Measurements from ENCODE around the gene DHX8. TPM values are rescaled to one million over a fixed set of nuclear protein-coding genes. Genes with fewer than 3 reads are reported as not detected.

The DHX8 gene
- total and polyA plus RNA-seq, 2 donors (not counting 3 experiments of a cell fraction or from before 2014, with no cell fraction given): 34.9 to 65.6 TPM

- no peaks in the 10 kb centered on the region for H3K9me1 ChIP-seq (replicated peaks; ENCODE audit: control insufficient read depth, extremely low read depth, insufficient read depth, low read length)
- CTCF ChIA-PET: interaction anchor here (1.0 to 1.3 kb wide), 3 partner anchors 11 to 120 kb away, joined by 3 to 6 read pairs (median 4); no protein-coding TSS in a partner anchor
- dilution Hi-C loops (cut with MboI; ENCODE audit: extremely low pct_ligation_motif_present, low sequenced_read_pairs) (no loop called here), intact Hi-C loops (cut with micrococcal nuclease) (no loop called here)
- FAIRE-seq (no peak), DNase-seq (ENCODE audit: low read depth, low spot score) (no peak)
- no peaks in the 10 kb centered on the region for H4K20me1 ChIP-seq (replicated peaks; ENCODE audit: control insufficient read depth, extremely low read depth, insufficient read depth, low read length)
- no peak overlapping the region for H3K4me2 ChIP-seq (ENCODE audit: insufficient read depth, low read length)
- POLR2A ChIA-PET: no interaction called here
- peaks cover 0 to 5% of the 10 kb centered on the region in 2 experiments for H3K27me3 ChIP-seq (ENCODE audit: control insufficient read depth in 2 of 2, insufficient read depth in 2 of 2, low read length in 2 of 2)
- no peaks in the 10 kb centered on the region for H3K79me2 ChIP-seq (ENCODE audit: control insufficient read depth, insufficient read depth, low read length)
- no peaks in the 10 kb centered on the region for H3K9me3 ChIP-seq (replicated peaks; ENCODE audit: control insufficient read depth, insufficient read depth, low read length)
- no TSS peak for BruUV-seq (replicated peaks)
- no peaks in the 10 kb centered on the region for H3K4me1 ChIP-seq (ENCODE audit: control insufficient read depth, extremely low read depth, insufficient read depth, low read length)
- no peaks in the 10 kb centered on the region for H3K36me3 ChIP-seq (ENCODE audit: control insufficient read depth in 2 of 2, extremely low read depth in 1 of 2, insufficient read depth in 2 of 2, low read length in 2 of 2)
- no peak overlapping the region for H3K9ac ChIP-seq (replicated peaks; ENCODE audit: extremely low read depth, insufficient read depth, low read length)
- H3K4me3 ChIP-seq (replicated peaks in 1 of 3; ENCODE audit: insufficient read depth in 1 of 3, low read depth in 1 of 3, low read length in 3 of 3): no peak overlapping the region
- H3K27ac ChIP-seq (ENCODE audit: insufficient read depth, low read depth, low read length): no peak overlapping the region
- H2AFZ ChIP-seq (ENCODE audit: low read depth, low read length): peak overlapping the region; percentile 56
- TF ChIP-seq JUN (IDR thresholded peaks at IDR 0.05; ENCODE audit: borderline replicate concordance, insufficient read depth, insufficient read length, low read depth) (no peak), POLR2A (IDR thresholded peaks at IDR 0.05; ENCODE audit: low read depth, low read length) (no peak), CTCF (IDR thresholded peaks at IDR 0.05; ENCODE audit: extremely low read depth in 1 of 2, insufficient read depth in 1 of 2, low read depth in 1 of 2, low read length in 2 of 2) (no peak), MYC (IDR thresholded peaks at IDR 0.05; ENCODE audit: low read depth, low read length) (no peak)
Measured at GRCh38 chr17:43556292-43556691, 72.5 kb downstream of the DHX8 start.

- CTCF ChIA-PET: no interaction called here
- FAIRE-seq: no peak
- BruUV-seq (replicated peaks): no TSS peak
Measured at GRCh38 chr17:43558805-43559160, 75.0 kb downstream of the DHX8 start.

More at GRCh38 chr17:43558805-43559160, 75.0 kb downstream of the DHX8 start:
- no peaks in the 10 kb centered on the region for H3K9me1 ChIP-seq (replicated peaks; ENCODE audit: control insufficient read depth, extremely low read depth, insufficient read depth, low read length)
- no peak overlapping the region for H3K4me2 ChIP-seq (ENCODE audit: insufficient read depth, low read length)
- no peak overlapping the region for H3K9ac ChIP-seq (replicated peaks; ENCODE audit: extremely low read depth, insufficient read depth, low read length)
- no peaks in the 10 kb centered on the region for H3K9me3 ChIP-seq (replicated peaks; ENCODE audit: control insufficient read depth, insufficient read depth, low read length)
- POLR2A ChIA-PET: no interaction called here
- H4K20me1 ChIP-seq (replicated peaks; ENCODE audit: control insufficient read depth, extremely low read depth, insufficient read depth, low read length): no peaks in the 10 kb centered on the region
- no peak for TF ChIP-seq EZH2 (IDR thresholded peaks at IDR 0.05; ENCODE audit: borderline replicate concordance, low read depth, low read length, severe bottlenecking)
- no peak for TF ChIP-seq MAX (IDR thresholded peaks at IDR 0.05; ENCODE audit: insufficient read depth, insufficient read length)
- no peak for TF ChIP-seq MYC (IDR thresholded peaks at IDR 0.05; ENCODE audit: low read depth, low read length)
- no peak for TF ChIP-seq CTCF (IDR thresholded peaks at IDR 0.05; ENCODE audit: extremely low read depth in 1 of 2, insufficient read depth in 1 of 2, low read depth in 1 of 2, low read length in 2 of 2)
- TF ChIP-seq POLR2AphosphoS5 (IDR thresholded peaks at IDR 0.05; ENCODE audit: insufficient read depth, low read depth, low read length): no peak
- no peak for TF ChIP-seq POLR2A (IDR thresholded peaks at IDR 0.05; ENCODE audit: low read depth, low read length)
- TF ChIP-seq FOS (IDR thresholded peaks at IDR 0.05; ENCODE audit: borderline replicate concordance, insufficient read depth, low read length): no peak
- TF ChIP-seq GATA2 (IDR thresholded peaks at IDR 0.05; ENCODE audit: insufficient read depth, insufficient read length, low read depth, low read length): no peak
- no peak for TF ChIP-seq JUN (IDR thresholded peaks at IDR 0.05; ENCODE audit: borderline replicate concordance, insufficient read depth, insufficient read length, low read depth)
- intact Hi-C loops (cut with micrococcal nuclease) (no loop called here), dilution Hi-C loops (cut with MboI; ENCODE audit: extremely low pct_ligation_motif_present, low sequenced_read_pairs) (no loop called here)
- H3K36me3 ChIP-seq (ENCODE audit: control insufficient read depth in 2 of 2, extremely low read depth in 1 of 2, insufficient read depth in 2 of 2, low read length in 2 of 2): no peaks in the 10 kb centered on the region
- H3K27ac ChIP-seq (ENCODE audit: insufficient read depth, low read depth, low read length): no peak overlapping the region
- no peaks in the 10 kb centered on the region for H3K79me2 ChIP-seq (ENCODE audit: control insufficient read depth, insufficient read depth, low read length)
- H2AFZ ChIP-seq (ENCODE audit: low read depth, low read length): no peak overlapping the region
- no peak overlapping the region for H3K4me3 ChIP-seq (replicated peaks in 1 of 3; ENCODE audit: insufficient read depth in 1 of 3, low read depth in 1 of 3, low read length in 3 of 3)
- peaks cover 7% of the 10 kb centered on the region for H3K4me1 ChIP-seq (ENCODE audit: control insufficient read depth, extremely low read depth, insufficient read depth, low read length)
- peaks cover 14 to 15% of the 10 kb centered on the region in 2 experiments for H3K27me3 ChIP-seq (ENCODE audit: control insufficient read depth in 2 of 2, insufficient read depth in 2 of 2, low read length in 2 of 2)
- DNase-seq (ENCODE audit: low read depth, low spot score): no peak
